Spleen (tissue), 7 donors: ENCODE measurements around the gene IFI30.

Experiments
- POLR2A ChIP-seq, 3 donors: fragments of 450-650 bp; IDR thresholded peaks; one replicate each; pipeline ENCODE4 v1.5.1; 2017; ENCODE audit warnings: antibody characterized with exemption in 3 of 3, mild to moderate bottlenecking in 1 of 3
- POLR2AphosphoS5 ChIP-seq, 3 donors: sonication (generic); formaldehyde crosslinking; IDR thresholded peaks; one replicate each; pipeline ENCODE4 v1.5.1; 2017; ENCODE audit warnings: antibody characterized with exemption in 3 of 3
- TF ChIP-seq, protein P1 (sequence below), 11 experiments: fragments of 200-600 bp in 7 of 11; fragments of 450-650 bp in 4 of 11; sonication (generic) in 4 of 11; IDR thresholded peaks in 8 of 11; conservative IDR thresholded peaks in 3 of 11; 1 replicate in 7 of 11; 2 replicates in 4 of 11; pipeline versions ENCODE4 v1.4.0 to v1.8.0; 2016 to 2021; ENCODE audit warnings: antibody characterized with exemption in 11 of 11, inconsistent platforms in 4 of 11, mild to moderate bottlenecking in 1 of 11
- donor health status: DM: no; HTN: no; CAD: no; lungs with moderate emphysema.
- donor health status: DM: no; HTN: no; CAD: no.
- donor health status: DM: no; HTN: no; CAD: no.

DNA sequence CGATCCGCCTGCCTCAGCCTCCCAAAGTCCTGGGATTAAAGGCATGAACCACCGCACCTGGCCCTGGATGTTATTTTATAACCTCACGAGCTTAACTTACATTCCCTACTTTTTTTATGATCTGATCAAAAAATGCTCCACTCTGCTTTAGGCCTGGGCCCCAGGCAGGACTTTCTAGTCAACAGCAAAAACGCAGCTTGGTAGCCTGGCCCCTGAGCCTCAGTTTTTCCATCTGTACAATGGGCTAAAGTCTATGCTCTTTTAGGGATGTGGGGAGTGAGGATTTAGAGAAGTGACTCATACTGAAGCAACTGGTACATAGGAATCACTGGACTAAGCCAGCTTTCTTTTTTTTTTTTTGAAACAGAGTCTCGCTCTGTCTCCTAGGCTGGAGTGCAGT lies 32.6 kb upstream of the IFI30 start:
- TF ChIP-seq POLR2A (IDR thresholded peaks at IDR 0.05) (no peak), POLR2AphosphoS5 (IDR thresholded peaks at IDR 0.05) (no peak)
- TF ChIP-seq, protein P1, sequence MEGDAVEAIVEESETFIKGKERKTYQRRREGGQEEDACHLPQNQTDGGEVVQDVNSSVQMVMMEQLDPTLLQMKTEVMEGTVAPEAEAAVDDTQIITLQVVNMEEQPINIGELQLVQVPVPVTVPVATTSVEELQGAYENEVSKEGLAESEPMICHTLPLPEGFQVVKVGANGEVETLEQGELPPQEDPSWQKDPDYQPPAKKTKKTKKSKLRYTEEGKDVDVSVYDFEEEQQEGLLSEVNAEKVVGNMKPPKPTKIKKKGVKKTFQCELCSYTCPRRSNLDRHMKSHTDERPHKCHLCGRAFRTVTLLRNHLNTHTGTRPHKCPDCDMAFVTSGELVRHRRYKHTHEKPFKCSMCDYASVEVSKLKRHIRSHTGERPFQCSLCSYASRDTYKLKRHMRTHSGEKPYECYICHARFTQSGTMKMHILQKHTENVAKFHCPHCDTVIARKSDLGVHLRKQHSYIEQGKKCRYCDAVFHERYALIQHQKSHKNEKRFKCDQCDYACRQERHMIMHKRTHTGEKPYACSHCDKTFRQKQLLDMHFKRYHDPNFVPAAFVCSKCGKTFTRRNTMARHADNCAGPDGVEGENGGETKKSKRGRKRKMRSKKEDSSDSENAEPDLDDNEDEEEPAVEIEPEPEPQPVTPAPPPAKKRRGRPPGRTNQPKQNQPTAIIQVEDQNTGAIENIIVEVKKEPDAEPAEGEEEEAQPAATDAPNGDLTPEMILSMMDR (IDR thresholded peaks at IDR 0.05 in 8 of 11, conservative IDR thresholded peaks at IDR 0.05 in 3 of 11) = no peak
